ENCODE data around the gene SWI5. TPM values are rescaled to one million over a fixed set of nuclear protein-coding genes. Genes with fewer than 3 reads are reported as not detected.
"Not testable (repeated sequence)": the region's sequence is repeated elsewhere in the genome, so short reads cannot be mapped to it uniquely, and the experiment has no call there.

SWI5 gene
- total RNA-seq, 1 donor from 2014 or later: 16.0 TPM

DNA sequence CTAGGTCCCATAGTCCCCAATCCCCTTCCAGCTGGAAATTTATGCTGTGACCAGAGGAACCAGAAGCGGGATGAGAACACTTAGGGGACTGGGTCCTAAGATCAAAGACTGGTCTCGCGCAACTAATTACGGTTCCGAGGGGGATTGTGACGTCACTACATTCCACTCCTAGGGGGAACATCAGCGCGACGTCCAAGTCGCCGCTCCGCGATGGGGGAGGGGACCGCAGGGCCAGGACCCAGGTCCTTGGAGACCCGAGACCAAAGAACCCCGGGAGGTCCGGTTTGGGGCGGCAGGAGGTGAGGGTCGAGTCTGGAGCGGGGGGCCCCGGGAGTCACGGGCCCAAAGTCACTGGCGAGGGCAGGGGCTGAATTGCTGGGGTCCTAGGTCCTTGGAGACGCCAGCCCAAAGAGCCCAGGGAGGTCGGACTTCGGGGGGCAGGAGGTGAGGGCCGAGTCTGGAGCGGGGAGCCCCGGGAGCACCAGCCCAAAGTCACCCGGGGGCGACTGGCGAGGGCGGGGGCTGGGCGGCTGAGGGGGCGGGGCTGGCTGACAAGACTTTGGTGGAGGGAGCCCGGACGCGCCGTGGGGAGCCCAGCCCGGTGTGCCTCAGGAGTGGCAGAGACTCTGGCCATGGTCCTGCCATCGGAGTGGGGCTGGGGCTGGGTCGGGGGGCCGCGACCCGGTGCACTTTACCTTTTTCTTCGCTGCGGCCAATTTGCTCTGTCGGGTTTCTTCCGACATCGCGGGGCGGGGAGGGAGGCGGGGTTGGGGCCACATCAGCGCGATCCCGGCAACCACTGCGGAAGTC is 673 bp upstream of the SWI5 start, which contains the start of gene GOLGA2:
GOLGA2 (minus strand) TSS at position 810 of the 810 bp plus-strand sequence; CDS start at position 779, 31 bp downstream.
- no peak for DNase-seq (ENCODE audit: low spot score)

GRCh38 chr9:128276574-128277270 is 646 bp downstream of the SWI5 start:
- DNase-seq (ENCODE audit: low spot score): no peak

DNA sequence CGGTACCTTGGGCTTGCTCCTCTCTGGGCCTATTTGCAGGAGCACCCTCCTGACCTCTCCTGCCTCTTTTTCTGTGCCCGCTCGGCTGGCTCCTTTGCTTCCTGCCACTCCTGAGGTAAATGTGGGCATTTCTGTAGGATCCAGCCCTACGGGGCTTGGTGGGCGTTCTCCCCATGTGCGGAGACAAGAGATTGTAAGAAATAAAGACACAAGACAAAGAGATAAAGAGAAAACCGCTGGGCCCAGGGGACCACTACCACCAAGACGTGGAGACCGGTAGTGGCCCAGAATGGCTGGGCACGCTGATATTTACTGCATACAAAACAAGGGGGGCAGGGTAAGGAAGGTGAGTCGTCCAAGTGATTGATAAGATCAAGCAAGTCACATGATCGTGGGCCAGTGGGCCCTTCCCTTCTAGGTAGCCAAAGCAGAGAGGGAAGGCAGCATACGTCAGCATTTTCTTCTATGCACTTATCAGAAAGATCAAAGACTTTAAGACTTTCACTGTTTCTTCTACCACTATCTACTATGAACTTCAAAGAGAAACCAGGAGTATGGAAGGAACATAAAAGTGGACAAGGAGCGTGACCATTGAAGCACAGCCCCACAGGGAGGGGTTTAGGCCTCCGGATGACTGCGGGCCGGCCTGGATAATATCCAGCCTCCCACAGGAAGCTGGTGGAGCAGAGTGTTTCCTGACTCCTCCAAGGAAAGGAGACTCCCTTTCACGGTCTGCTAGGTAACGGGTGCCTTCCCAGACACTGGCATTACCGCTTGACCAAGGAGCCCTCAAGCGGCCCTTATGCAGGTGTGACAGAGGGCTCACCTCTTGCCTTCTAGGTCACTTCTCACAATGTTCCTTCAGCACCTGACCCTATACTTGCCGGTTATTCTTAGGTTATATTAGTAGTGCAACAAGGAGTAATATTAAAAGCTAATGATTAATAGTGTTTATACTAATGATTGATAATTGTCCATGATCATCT is 3.3 kb downstream of the SWI5 start:
- DNase-seq (ENCODE audit: low spot score): not testable (repeated sequence)

GRCh38 chr9:128280084-128280622 is 4.1 kb downstream of the SWI5 start:
- DNase-seq (ENCODE audit: low spot score): no peak

DNA sequence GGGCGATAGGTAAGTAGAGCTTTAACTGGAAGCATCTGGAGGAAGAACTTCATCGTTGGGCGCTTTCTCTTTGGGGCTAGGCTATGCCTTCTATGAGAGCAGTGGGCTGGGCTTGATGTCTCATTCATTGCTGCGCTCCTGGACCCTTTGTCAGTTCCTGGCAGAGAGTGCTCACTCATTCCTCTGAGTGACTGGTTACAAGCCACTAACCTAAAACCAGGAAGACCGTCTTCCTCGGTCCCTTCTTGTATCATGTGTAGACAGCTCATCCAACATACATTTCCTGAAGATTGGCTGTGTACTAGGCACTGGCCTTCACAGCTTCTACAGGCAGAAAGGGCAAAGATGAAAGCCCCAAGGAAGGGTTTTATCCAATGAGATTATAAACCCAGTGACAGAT is 6.4 kb downstream of the SWI5 start:
- no peak for DNase-seq (ENCODE audit: low spot score)

GRCh38 chr9:128285033-128285784 is 9.1 kb downstream of the SWI5 start:
- no peak for DNase-seq (ENCODE audit: low spot score)

GRCh38 chr9:128286440-128286839 is 10.4 kb downstream of the SWI5 start:
- DNase-seq (ENCODE audit: low spot score): no peak

DNA sequence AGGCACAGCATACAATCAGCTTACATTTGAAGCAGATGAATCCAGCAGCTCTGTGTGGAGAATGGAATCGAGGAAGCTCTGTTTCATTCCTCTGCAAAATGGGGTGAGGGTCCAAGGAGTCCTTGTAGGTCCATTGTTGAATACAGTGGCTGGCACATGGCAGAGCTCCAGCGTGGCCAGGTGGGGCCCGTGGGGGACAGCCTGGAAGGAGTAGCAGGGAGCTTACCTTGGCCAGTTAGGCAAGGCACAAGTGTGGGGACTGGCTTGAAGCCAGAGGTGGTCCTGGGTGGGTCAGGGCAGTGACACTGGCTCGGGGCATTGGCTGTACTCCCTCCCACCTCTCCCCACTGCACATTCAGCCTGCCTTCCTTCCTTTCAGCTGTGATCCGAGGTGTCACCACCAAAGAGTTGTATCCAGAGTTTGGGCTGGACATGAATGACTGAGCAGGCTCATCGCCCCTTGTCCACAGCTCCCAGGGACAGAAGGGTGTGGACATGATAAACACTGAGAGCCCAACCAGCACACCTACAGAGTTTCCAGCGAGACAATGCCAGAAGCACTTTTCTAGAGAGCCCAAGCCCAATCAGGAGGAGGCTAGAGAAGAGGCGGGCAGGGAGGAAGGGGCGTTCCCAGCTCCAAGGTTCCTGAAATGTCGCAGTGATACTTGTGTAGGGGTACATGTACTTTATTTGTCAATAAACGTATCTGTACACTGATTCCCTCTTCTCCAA is 12.4 kb downstream of the SWI5 start:
- no peak for DNase-seq (ENCODE audit: low spot score)

DNA sequence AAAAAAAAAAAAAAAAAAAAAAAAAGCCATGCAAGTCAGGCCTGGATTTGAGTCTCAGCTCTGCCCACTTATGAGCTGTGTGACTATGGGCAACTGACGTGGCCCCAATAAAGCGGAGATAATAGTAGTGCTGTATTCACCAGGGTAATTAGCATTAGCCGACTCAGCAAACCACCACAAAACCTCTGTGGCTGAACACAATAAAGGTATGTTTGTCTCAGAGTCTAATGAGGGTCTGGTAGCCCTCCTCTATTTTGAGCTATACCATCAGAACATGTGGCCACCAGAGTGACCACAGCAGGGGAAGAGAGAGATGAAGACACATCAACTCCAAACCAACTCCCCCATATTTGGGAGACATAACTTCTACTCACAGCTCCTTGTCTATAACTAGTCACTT is 15.9 kb downstream of the SWI5 start:
- no peak for DNase-seq (ENCODE audit: low spot score)

GRCh38 chr9:128293091-128293490 is 17.0 kb downstream of the SWI5 start:
- DNase-seq (ENCODE audit: low spot score): no peak

DNA sequence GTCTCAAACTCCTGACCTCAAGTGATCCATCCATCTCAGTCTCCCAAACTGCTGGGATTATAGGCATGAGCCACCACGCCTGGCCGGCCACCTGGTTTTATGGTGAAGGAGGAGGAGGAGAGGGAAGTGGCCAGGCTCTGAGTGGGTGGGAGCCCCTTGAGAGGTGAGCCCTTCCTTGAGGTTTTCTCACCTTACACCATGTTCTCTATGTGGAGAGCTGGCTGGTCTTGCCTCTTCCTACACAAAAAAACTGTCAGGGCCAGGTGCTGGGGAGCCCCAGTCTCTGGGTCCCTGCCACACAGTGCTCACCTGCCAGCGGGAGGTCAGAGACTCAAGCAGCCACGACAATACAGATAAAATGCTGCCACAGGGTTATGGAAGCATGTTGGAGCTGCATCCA is 18.1 kb downstream of the SWI5 start:
- DNase-seq (ENCODE audit: low spot score): no peak

DNA sequence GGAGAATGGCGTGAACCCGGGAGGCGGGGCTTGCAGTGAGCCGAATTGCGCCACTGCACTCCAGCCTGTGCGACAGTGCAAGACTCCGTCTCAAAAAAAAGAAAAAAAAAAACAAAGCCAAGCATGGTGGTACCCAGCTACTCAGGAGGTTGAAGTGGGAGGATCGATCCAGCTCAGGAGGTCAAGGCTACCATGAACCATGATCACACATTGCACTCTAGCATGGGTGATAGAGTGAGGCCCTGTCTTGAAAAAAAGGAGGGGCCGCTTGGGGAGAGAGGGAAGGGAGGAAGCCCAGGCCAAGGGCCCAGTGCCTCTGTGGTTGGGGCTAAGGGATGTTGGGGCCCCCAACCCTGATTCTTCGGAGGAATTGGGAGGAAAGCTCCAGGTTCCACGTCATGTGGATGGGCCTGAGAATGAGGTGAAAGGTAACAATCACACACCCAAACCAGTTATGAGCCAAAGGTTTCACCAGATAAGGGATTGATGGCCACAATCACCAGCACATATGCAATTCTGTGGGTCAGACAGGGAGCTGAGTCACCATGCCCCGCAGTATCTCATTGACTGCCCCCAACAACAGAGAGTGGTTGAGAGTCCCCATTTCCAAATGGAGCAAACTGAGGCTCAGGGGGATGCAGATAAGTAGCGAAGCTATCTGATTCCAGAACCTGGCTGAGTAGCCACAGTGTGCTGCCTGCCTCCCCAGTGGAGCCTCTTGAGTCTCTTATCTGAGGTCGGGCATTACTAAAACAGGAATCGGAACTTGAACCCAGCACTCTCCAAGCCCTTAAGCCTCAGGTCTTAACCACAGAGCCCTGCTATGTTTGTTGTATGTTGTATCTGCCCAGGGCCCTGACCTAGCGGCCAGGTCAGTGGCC is 20.5 kb downstream of the SWI5 start:
- DNase-seq (ENCODE audit: low spot score): no peak

GRCh38 chr9:128297221-128297773 is 21.2 kb downstream of the SWI5 start:
- no peak for DNase-seq (ENCODE audit: low spot score)

DNA sequence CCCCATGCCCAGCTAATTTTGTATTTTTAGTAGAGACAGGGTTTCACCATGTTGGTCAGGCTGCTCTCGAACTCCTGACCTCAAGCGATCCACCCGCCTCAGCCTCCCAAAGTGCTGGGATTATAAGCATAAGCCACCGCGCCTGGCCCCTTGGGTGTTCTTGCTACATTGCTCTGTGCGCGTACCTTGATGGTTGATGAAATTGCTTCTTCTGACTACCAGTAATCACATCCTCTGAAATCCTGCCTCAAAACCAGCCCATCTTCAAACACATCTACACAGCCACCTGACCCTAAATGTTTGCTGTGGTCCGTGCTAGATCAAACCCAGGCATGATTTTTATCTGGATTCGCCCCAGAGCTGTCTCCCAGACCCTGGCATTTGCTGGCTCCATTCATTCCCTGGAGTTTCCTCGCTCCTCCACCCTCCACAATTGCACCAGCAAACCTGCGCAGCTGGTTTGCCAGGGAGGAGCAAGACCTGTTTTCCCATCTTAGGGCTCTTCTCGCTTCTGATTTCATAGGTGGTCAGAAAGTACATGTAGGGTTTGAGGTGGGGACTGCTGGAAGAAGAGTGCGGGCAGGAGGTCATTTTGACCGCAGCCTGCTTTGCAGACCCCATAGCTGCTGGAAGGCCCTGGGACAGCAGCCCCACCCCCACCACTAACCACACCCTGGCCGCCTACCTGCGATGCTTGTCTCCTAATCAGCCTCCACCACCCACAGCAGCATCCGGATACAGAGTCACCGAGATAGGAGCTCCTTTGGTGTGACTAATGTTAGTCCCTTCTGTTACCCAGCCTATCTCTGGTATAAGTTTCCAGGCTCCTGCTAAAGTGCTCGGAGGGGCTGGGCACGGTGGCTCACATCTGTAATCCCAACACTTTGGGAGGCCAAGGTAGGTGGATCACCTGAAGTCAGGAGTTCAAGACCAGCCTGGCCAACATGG is 22.7 kb downstream of the SWI5 start:
- no peak for DNase-seq (ENCODE audit: low spot score)

DNA sequence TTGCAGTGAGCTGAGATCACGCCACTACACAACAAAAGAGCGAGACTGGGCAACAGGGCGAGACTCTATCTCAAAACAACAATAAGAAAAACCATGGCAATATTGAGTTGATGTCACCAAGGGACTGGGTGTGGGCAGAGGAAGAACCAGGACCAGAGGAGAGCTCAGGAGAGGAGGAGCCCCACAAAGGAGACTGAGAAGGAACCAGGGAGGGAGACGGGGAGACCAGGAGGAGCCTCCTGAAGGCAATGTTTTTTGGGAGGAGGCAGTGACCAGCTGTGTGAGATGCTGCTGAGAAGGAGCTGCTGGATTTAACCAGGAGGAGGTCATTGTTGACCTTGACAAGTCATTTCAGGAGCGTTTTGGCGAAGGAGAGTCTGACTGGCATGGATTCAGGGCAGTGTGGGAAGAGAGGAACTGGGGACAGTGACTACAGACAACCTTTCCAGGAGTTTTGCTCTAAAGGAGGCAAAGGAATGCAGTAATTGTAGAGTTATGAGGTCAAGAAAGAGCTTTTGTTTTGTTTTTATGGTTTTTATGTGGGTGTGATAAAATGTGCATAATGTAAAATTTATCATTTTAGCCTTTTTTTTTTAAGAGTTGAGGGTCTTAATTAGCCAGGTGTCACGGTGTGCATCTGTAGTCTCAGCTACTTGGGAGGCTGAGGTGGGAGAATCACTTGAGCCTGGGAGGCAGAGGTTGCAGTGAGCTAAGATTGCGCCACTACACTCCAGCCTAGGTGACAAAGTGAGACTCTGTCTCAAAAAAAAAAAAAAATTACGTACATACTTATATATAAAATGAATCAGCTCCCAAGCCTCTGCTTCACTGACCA is 28.3 kb downstream of the SWI5 start:
- no peak for DNase-seq (ENCODE audit: low spot score)

DNA sequence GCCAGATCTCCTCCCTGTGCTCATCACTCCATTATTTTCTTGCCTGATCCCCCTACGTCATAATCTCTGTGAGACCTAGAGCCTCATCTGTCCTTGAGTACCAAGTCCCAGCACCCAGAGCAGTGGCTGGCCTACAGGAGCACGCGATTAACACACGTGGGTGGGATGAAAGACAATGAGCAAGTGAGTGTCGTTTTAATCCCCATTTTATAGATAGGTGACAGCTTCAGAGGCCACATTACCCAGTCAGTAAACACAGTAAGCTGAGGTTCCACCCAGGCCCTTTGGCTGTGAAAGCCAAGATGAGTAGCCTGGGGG is 28.9 kb downstream of the SWI5 start:
- DNase-seq (ENCODE audit: low spot score): no peak
